ENCODE measurements around the gene ZNF136. TPM values are rescaled to one million over a fixed set of nuclear protein-coding genes. Genes with fewer than 3 reads are reported as not detected.

Gene ZNF136
- total RNA-seq, 1 donor from 2014 or later: 15.8 TPM

Other genes starting within 250 kb of the ZNF136 start
- gene ZNF700, start 238.0 kb upstream of the ZNF136 start, total RNA-seq: 16.1 TPM
- gene ZNF763, start 198.1 kb upstream of the ZNF136 start, total RNA-seq: 6.6 TPM
- 4.8 TPM for gene ZNF433, start 127.4 kb upstream of the ZNF136 start, total RNA-seq
- gene ZNF878, start 110.1 kb upstream of the ZNF136 start, total RNA-seq: 0.27 TPM
- gene ZNF844, start 98.4 kb upstream of the ZNF136 start, total RNA-seq: 21.3 TPM
- 4.3 TPM for gene ZNF20, start 22.7 kb upstream of the ZNF136 start, total RNA-seq
- gene ZNF625, start 6.4 kb upstream of the ZNF136 start, total RNA-seq: 7.3 TPM
- 17.5 TPM for gene ZNF44, start 131.8 kb downstream of the ZNF136 start, total RNA-seq
- 6.0 TPM for gene ZNF563, start 170.5 kb downstream of the ZNF136 start, total RNA-seq
- 5.4 TPM for gene ZNF442, start 202.6 kb downstream of the ZNF136 start, total RNA-seq
- 7.4 TPM for gene ZNF799, start 238.2 kb downstream of the ZNF136 start, total RNA-seq

All from sciatic nerve (tissue), 1 donor.